T47D (cell line): ENCODE measurements around the gene LRRC18.

ENCODE experiments used
- DNase-seq, 2 experiments: peaks; one replicate each; pipeline versions ENCODE4 v3.0.0 to v3.0.0-alpha.2; 2011 to 2012; ENCODE audit warnings: low read depth in 1 of 2, low spot score in 1 of 2
- JUND ChIP-seq: IDR thresholded peaks from 2 replicates; pipeline ENCODE4 v1.6.1; 2012; ENCODE audit warnings: low read depth
- in situ Hi-C: cut with HindIII; loops from 2 replicates; pipeline ENCODE4 v1.10.0; 2016; ENCODE audit warnings: low sequenced_read_pairs, low pct_unique_long_range_greater_than_20kb

Gene LRRC18

GRCh38 chr10:48964038-48964437 lies 24.4 kb upstream of the LRRC18 start:
- TF ChIP-seq JUND = no peak
- in situ Hi-C loops = no loop called here
- no peak for DNase-seq

GRCh38 chr10:48958598-48959190 lies 19.1 kb upstream of the LRRC18 start:
- no peak for TF ChIP-seq JUND
- in situ Hi-C loops = no loop called here
- no peak for DNase-seq

GRCh38 chr10:48957361-48958151 lies 17.9 kb upstream of the LRRC18 start:
- in situ Hi-C loops = no loop called here
- DNase-seq = no peak
- TF ChIP-seq JUND = no peak

- in situ Hi-C loops = no loop called here
- no peak for DNase-seq
- no peak for TF ChIP-seq JUND
Observed at GRCh38 chr10:48951707-48952106, 12.1 kb upstream of the LRRC18 start.

- in situ Hi-C loops = no loop called here
- no peak for DNase-seq
- TF ChIP-seq JUND = no peak
Observed at GRCh38 chr10:48948470-48949037, 8.9 kb upstream of the LRRC18 start.

- in situ Hi-C loops = no loop called here
- TF ChIP-seq JUND = no peak
- no peak for DNase-seq
Observed at GRCh38 chr10:48947690-48948469, 8.2 kb upstream of the LRRC18 start.

GRCh38 chr10:48946891-48947500 lies 7.4 kb upstream of the LRRC18 start:
- no peak for TF ChIP-seq JUND
- in situ Hi-C loops = no loop called here
- DNase-seq = peak in 1 of 2 experiments; percentile 17

GRCh38 chr10:48946332-48946731 lies 6.7 kb upstream of the LRRC18 start:
- in situ Hi-C loops = no loop called here
- no peak for TF ChIP-seq JUND
- no peak for DNase-seq

- in situ Hi-C loops = no loop called here
Observed at GRCh38 chr10:48945441-48946130, 5.9 kb upstream of the LRRC18 start.

GRCh38 chr10:48944171-48944570 lies 4.5 kb upstream of the LRRC18 start:
- no peak for TF ChIP-seq JUND
- in situ Hi-C loops = no loop called here
- no peak for DNase-seq

More at GRCh38 chr10:48945441-48946130, 5.9 kb upstream of the LRRC18 start:
- no peak for TF ChIP-seq JUND
- DNase-seq = no peak

GRCh38 chr10:48943096-48943495 lies 3.5 kb upstream of the LRRC18 start:
- DNase-seq = no peak
- no peak for TF ChIP-seq JUND
- in situ Hi-C loops = no loop called here
